SH-SY5Y (cell line): Measurements from ENCODE around the gene FBXL7.

Source experiments
- GATA2 ChIP-seq: IDR thresholded peaks from 2 replicates; pipeline ENCODE4 v1.6.1; 2011; ENCODE audit warnings: mild to moderate bottlenecking, low read depth, low read length
- GATA3 ChIP-seq: IDR thresholded peaks from 2 replicates; pipeline ENCODE4 v1.6.1; 2011; ENCODE audit warnings: low read depth, mild to moderate bottlenecking, low read length, moderate library complexity

The FBXL7 gene

GRCh38 chr5:15499528-15500324 lies at the start of gene FBXL7:
FBXL7 (plus strand) TSS chr5:15500180.
- no peak for TF ChIP-seq GATA3
- no peak for TF ChIP-seq GATA2

- no peak for TF ChIP-seq GATA2
- no peak for TF ChIP-seq GATA3
Observed at GRCh38 chr5:15450473-15450872, 49.5 kb upstream of the FBXL7 start.

GRCh38 chr5:15450949-15451348 lies 49.0 kb upstream of the FBXL7 start:
- TF ChIP-seq GATA3 (no peak), GATA2 (no peak)

- TF ChIP-seq GATA3 (no peak), GATA2 (no peak)
Observed at GRCh38 chr5:15452030-15452429, 48.0 kb upstream of the FBXL7 start.

- no peak for TF ChIP-seq GATA3
- TF ChIP-seq GATA2: no peak
Observed at GRCh38 chr5:15452781-15453180, 47.2 kb upstream of the FBXL7 start.

- no peak for TF ChIP-seq GATA3
Observed at GRCh38 chr5:15459200-15459599, 40.8 kb upstream of the FBXL7 start.

GRCh38 chr5:15463231-15463980 lies 36.6 kb upstream of the FBXL7 start:
- TF ChIP-seq GATA3 (no peak), GATA2 (no peak)

GRCh38 chr5:15472116-15472515 lies 27.9 kb upstream of the FBXL7 start:
- TF ChIP-seq GATA3 (no peak), GATA2 (no peak)

- TF ChIP-seq GATA2: no peak
- TF ChIP-seq GATA3: no peak
Observed at GRCh38 chr5:15474143-15474719, 25.7 kb upstream of the FBXL7 start.

GRCh38 chr5:15475367-15475766 lies 24.6 kb upstream of the FBXL7 start:
- no peak for TF ChIP-seq GATA2
- no peak for TF ChIP-seq GATA3

GRCh38 chr5:15476977-15477376 lies 23.0 kb upstream of the FBXL7 start:
- no peak for TF ChIP-seq GATA3
- TF ChIP-seq GATA2: no peak

- TF ChIP-seq GATA3: no peak
- no peak for TF ChIP-seq GATA2
Observed at GRCh38 chr5:15480436-15480835, 19.5 kb upstream of the FBXL7 start.

GRCh38 chr5:15483351-15484097 lies 16.5 kb upstream of the FBXL7 start:
- TF ChIP-seq GATA3 (no peak), GATA2 (no peak)

- TF ChIP-seq GATA2 (no peak), GATA3 (no peak)
Observed at GRCh38 chr5:15487228-15487627, 12.8 kb upstream of the FBXL7 start.
